H9 (cell line): ENCODE measurements around the gene HSFX2. TPM values are rescaled to one million over a fixed set of nuclear protein-coding genes. Genes with fewer than 3 reads are reported as not detected.
"Not testable (repeated sequence)": the region's sequence is repeated elsewhere in the genome, so short reads cannot be mapped to it uniquely, and the experiment has no call there.

Source experiments
- DNase-seq: peaks from one replicate; pipeline ENCODE4 v3.0.0-alpha.2; 2017
- H2AFZ ChIP-seq: one replicate; pipeline ENCODE4 v1.6.1; 2013; ENCODE audit warnings: mild to moderate bottlenecking, low read length, control low read depth, moderate library complexity
- H2AK5ac ChIP-seq: 2 replicates; pipeline ENCODE4 v1.6.1; 2013; ENCODE audit warnings: low read length, control low read depth, mixed read lengths; ENCODE audit not compliant: insufficient read length
- H2BK120ac ChIP-seq: one replicate; pipeline ENCODE4 v1.6.1; 2013; ENCODE audit warnings: low read depth, mild to moderate bottlenecking, low read length, control low read depth, inconsistent platforms; ENCODE audit not compliant: poor library complexity, severe bottlenecking
- H2BK12ac ChIP-seq: 2 replicates; pipeline ENCODE4 v1.6.1; 2013; ENCODE audit warnings: low read length, control low read depth, mixed read lengths, low read depth; ENCODE audit not compliant: insufficient read length
- H2BK15ac ChIP-seq: 2 replicates; pipeline ENCODE4 v1.6.1; 2013; ENCODE audit warnings: low read depth, low read length, control low read depth
- H2BK20ac ChIP-seq: one replicate; pipeline ENCODE4 v1.6.1; 2013; ENCODE audit warnings: low read depth, mild to moderate bottlenecking, low read length, control low read depth, inconsistent platforms; ENCODE audit not compliant: poor library complexity, severe bottlenecking
- H2BK5ac ChIP-seq: 2 replicates; pipeline ENCODE4 v1.6.1; 2013; ENCODE audit warnings: low read length, control low read depth, mixed read lengths; ENCODE audit not compliant: insufficient read length
- H3K14ac ChIP-seq: 2 replicates; pipeline ENCODE4 v1.6.1; 2013; ENCODE audit warnings: low read length, control low read depth; ENCODE audit not compliant: insufficient read depth
- H3K18ac ChIP-seq: 2 replicates; pipeline ENCODE4 v1.6.1; 2013; ENCODE audit warnings: low read depth, mild to moderate bottlenecking, mixed read lengths, low read length, control low read depth; ENCODE audit not compliant: insufficient read length
- H3K23ac ChIP-seq: 2 replicates; pipeline ENCODE4 v1.6.1; 2013; ENCODE audit warnings: low read length, control low read depth, mixed read lengths, low read depth; ENCODE audit not compliant: insufficient read length
- H3K23me2 ChIP-seq: 2 replicates; pipeline ENCODE4 v1.6.1; 2013; ENCODE audit warnings: low read depth, mild to moderate bottlenecking, mixed read lengths, low read length, control low read depth; ENCODE audit not compliant: insufficient read length, poor library complexity, severe bottlenecking
- H3K27ac ChIP-seq: 2 replicates; pipeline ENCODE4 v1.5.1; 2013; ENCODE audit warnings: low read length, control low read depth, mixed read lengths, low read depth; ENCODE audit not compliant: insufficient read length
- H3K27me3 ChIP-seq: 2 replicates; pipeline ENCODE4 v1.6.1; 2013; ENCODE audit warnings: low read length, control low read depth, inconsistent platforms; ENCODE audit not compliant: insufficient read depth
- H3K4ac ChIP-seq: 2 replicates; pipeline ENCODE4 v1.6.1; 2013; ENCODE audit warnings: low read depth, mild to moderate bottlenecking, control low read depth, inconsistent platforms, low read length, moderate library complexity
- H3K4me1 ChIP-seq: 2 replicates; pipeline ENCODE4 v1.6.1; 2013; ENCODE audit warnings: low read length, control low read depth, inconsistent platforms; ENCODE audit not compliant: insufficient read depth
- H3K4me2 ChIP-seq: 2 replicates; pipeline ENCODE4 v1.6.1; 2013; ENCODE audit warnings: low read length, control low read depth, mixed read lengths; ENCODE audit not compliant: insufficient read length, insufficient read depth
- H3K56ac ChIP-seq: 2 replicates; pipeline ENCODE4 v1.6.1; 2013; ENCODE audit warnings: low read depth, mild to moderate bottlenecking, mixed read lengths, low read length, control low read depth; ENCODE audit not compliant: insufficient read length
- H3K79me1 ChIP-seq: 2 replicates; pipeline ENCODE4 v1.6.1; 2013; ENCODE audit warnings: low read depth, mild to moderate bottlenecking, moderate library complexity, low read length, control low read depth, inconsistent platforms; ENCODE audit not compliant: insufficient read depth, poor library complexity, severe bottlenecking
- H3K79me2 ChIP-seq: 2 replicates; pipeline ENCODE4 v1.6.1; 2013; ENCODE audit warnings: low read length, control low read depth, inconsistent platforms; ENCODE audit not compliant: insufficient read depth
- H3K9ac ChIP-seq: 2 replicates; pipeline ENCODE4 v1.6.1; 2013; ENCODE audit warnings: low read length, control low read depth, mixed read lengths; ENCODE audit not compliant: insufficient read length; ENCODE audit errors: extremely low read depth
- H3K9me3 ChIP-seq: one replicate; pipeline ENCODE4 v1.6.1; 2013; ENCODE audit warnings: low read depth, low read length, inconsistent platforms; ENCODE audit not compliant: control insufficient read depth
- H3T11ph ChIP-seq: one replicate; pipeline ENCODE4 v1.6.1; 2013; ENCODE audit warnings: mild to moderate bottlenecking, low read length, control low read depth, inconsistent platforms
- H4K20me1 ChIP-seq: one replicate; pipeline ENCODE4 v1.6.1; 2013; ENCODE audit not compliant: control insufficient read depth, insufficient read length, insufficient read depth
- H4K5ac ChIP-seq: 2 replicates; pipeline ENCODE4 v1.6.1; 2013; ENCODE audit warnings: low read depth, mild to moderate bottlenecking, mixed read lengths, low read length, control low read depth; ENCODE audit not compliant: insufficient read length
- H4K8ac ChIP-seq: replicated peaks from 2 replicates; pipeline ENCODE4 v1.6.1; 2013; ENCODE audit warnings: low read length, control low read depth, mixed read lengths, low read depth; ENCODE audit not compliant: insufficient read length
- H4K91ac ChIP-seq: 2 replicates; pipeline ENCODE4 v1.6.1; 2013; ENCODE audit warnings: low read depth, mild to moderate bottlenecking, moderate library complexity, mixed read lengths, low read length, control low read depth; ENCODE audit not compliant: insufficient read length
- H3K27ac Mint-ChIP-seq, 3 experiments: 2 replicates in 2 of 3; 3 replicates in 1 of 3; pipeline ENCODE4 v1.8.0; 2020 to 2021; ENCODE audit warnings: mixed read lengths in 3 of 3, mild to moderate bottlenecking in 1 of 3, moderate library complexity in 1 of 3
- H3K27me3 Mint-ChIP-seq: 2 replicates; pipeline ENCODE4 v1.8.0; 2021; ENCODE audit warnings: low read depth, mild to moderate bottlenecking, moderate library complexity, mixed read lengths
- H3K36me3 Mint-ChIP-seq, 3 experiments: 2 replicates in 2 of 3; 3 replicates in 1 of 3; pipeline ENCODE4 v1.8.0; 2020 to 2021; ENCODE audit warnings: low read depth in 3 of 3, mixed read lengths in 3 of 3; ENCODE audit not compliant: insufficient read depth in 1 of 3
- H3K4me1 Mint-ChIP-seq, 2 experiments: 2 replicates each; pipeline ENCODE4 v1.8.0; 2020; ENCODE audit warnings: mixed read lengths in 2 of 2
- H3K4me3 Mint-ChIP-seq, 2 experiments: 2 replicates in 1 of 2; 3 replicates in 1 of 2; pipeline ENCODE4 v1.8.0; 2020 to 2021; ENCODE audit warnings: mild to moderate bottlenecking in 2 of 2, mixed read lengths in 2 of 2, moderate library complexity in 1 of 2
- H3K9me3 Mint-ChIP-seq, 2 experiments: 2 replicates in 1 of 2; 3 replicates in 1 of 2; pipeline ENCODE4 v1.8.0; 2020; ENCODE audit warnings: mild to moderate bottlenecking in 2 of 2, mixed read lengths in 2 of 2, moderate library complexity in 1 of 2
- whole genome bisulfite sequencing: extraction: QIAGEN DNeasy Blood & Tissue Kit; methylation state at CpG from one replicate; pipeline ENCODE4 v1.1.7; 2013; ENCODE audit warnings: missing lambda C conversion rate, low lambda C conversion rate, mixed read lengths; ENCODE audit not compliant: insufficient read length; ENCODE audit errors: extremely low coverage; 5-methylcytosine and 5-hydroxymethylcytosine counted together
- total RNA-seq: library from RNA; stranded (reverse); gene quantifications from 2 replicates; pipeline ENCODE4 v1.2.1, GENCODE V29; 2021

HSFX2 gene
- total RNA-seq, 1 experiment from 2014 or later, result not detected

DNA sequence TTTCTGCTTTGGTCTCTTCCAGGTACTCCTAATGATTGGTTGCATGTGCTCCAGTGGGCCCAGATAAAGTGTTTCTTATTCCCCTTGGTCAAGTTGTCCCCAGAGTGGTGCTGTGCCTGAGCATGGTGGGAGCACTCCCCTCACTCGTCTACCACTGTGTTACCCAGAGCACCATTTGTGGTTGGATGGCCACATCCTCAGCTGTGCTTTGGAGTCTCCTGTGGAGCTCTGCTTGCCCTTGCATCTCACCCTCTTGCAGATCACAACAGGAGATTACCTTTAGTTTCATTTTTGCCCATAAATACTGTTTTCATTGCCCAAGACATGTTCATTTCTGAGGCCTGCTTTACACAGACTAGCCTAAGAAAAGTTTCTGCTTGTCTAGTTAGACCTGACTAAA, 44.7 kb downstream of the HSFX2 start:
- H3K56ac ChIP-seq, DNase-seq, H4K5ac ChIP-seq, H3K4me1 ChIP-seq, H2AK5ac ChIP-seq, H3K14ac ChIP-seq, H3K27ac ChIP-seq, H3K4me2 ChIP-seq, H3K27me3 Mint-ChIP-seq, H3K9ac ChIP-seq, H3K4me1 Mint-ChIP-seq, H3K4ac ChIP-seq, H4K8ac ChIP-seq, H3T11ph ChIP-seq, H3K79me1 ChIP-seq, H2BK5ac ChIP-seq, H3K18ac ChIP-seq, H3K36me3 Mint-ChIP-seq, H2BK15ac ChIP-seq, H3K9me3 Mint-ChIP-seq, H2BK12ac ChIP-seq, H4K20me1 ChIP-seq, H2BK120ac ChIP-seq, H3K27me3 ChIP-seq, H3K79me2 ChIP-seq, H4K91ac ChIP-seq, H3K23me2 ChIP-seq, H3K4me3 Mint-ChIP-seq, H2BK20ac ChIP-seq, H3K27ac Mint-ChIP-seq, H2AFZ ChIP-seq, H3K9me3 ChIP-seq, H3K23ac ChIP-seq: not testable (repeated sequence)
- no CpG with 5 or more reads among the region's 1 CpG for WGBS

DNA sequence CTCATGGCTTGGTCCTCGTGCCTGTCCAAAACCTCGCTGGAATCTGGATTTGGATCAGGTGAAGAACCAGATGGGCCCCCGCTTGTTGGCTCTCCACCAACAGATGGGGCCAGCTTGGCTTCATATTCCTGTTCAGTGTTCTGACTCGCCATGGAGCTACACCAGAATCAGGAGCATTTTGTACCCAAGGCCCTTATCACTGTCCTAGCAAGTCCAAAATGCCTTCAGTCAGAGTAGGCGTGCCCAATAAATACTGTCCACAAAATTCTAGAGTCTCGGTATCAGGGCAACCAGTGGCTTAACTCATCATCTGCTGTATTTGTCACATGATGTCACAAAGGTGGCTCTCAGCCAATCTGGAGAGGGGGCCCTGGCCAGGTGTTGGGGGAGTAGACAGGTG, 45.4 kb downstream of the HSFX2 start, which contains the start of gene HSFX3:
TSS of gene HSFX3 (minus strand) at position 224 of the 400 bp plus-strand sequence. CDS start at position 152, 72 bp downstream.
- not testable (repeated sequence) for H2BK120ac ChIP-seq, H3T11ph ChIP-seq, H3K4ac ChIP-seq, H3K4me1 ChIP-seq, DNase-seq, H2BK15ac ChIP-seq, H2BK12ac ChIP-seq, H3K18ac ChIP-seq, H3K4me1 Mint-ChIP-seq, H3K79me1 ChIP-seq, H3K27me3 ChIP-seq, H3K27ac Mint-ChIP-seq, H4K5ac ChIP-seq, H4K8ac ChIP-seq, H2BK20ac ChIP-seq, H3K79me2 ChIP-seq, H3K9ac ChIP-seq, H3K4me2 ChIP-seq, H3K27me3 Mint-ChIP-seq, H3K56ac ChIP-seq, H3K9me3 Mint-ChIP-seq, H3K36me3 Mint-ChIP-seq, H2AK5ac ChIP-seq, H3K4me3 Mint-ChIP-seq, H3K14ac ChIP-seq, H4K20me1 ChIP-seq, H3K9me3 ChIP-seq, H4K91ac ChIP-seq, H3K23me2 ChIP-seq, H2AFZ ChIP-seq, H3K27ac ChIP-seq, H3K23ac ChIP-seq, H2BK5ac ChIP-seq
- WGBS, result no CpG with 5 or more reads among the region's 6 CpGs
